ENCODE data around the gene PHF14. TPM values are rescaled to one million over a fixed set of nuclear protein-coding genes. Genes with fewer than 3 reads are reported as not detected.

Gene PHF14
- polyA plus RNA-seq, 3 donors, result 4.8 to 7.4 (median 5.4) TPM

- no peak for DNase-seq
- H2AFZ ChIP-seq (ENCODE audit: insufficient read depth, low read depth, low read length, poor library complexity, severe bottlenecking), result no peak overlapping the region
- no peak overlapping the region for H3K4me3 ChIP-seq (replicated peaks in 1 of 3; ENCODE audit: low read depth in 2 of 3, low read length in 3 of 3)
- peaks cover 20% of the 10 kb centered on the region for H3K79me2 ChIP-seq (ENCODE audit: insufficient read depth, low read length)
- H3K27me3 ChIP-seq (ENCODE audit: control insufficient read depth in 2 of 2, insufficient read depth in 2 of 2, low read length in 2 of 2), result no peaks in the 10 kb centered on the region
- Mint-ChIP-seq H3K4me3 (no peak overlapping the region), H3K9me3 (peaks cover 0 to 1% (median 0%) of the 10 kb centered on the region in 7 donors), H3K27ac (no peak overlapping the region), H3K36me3 (peaks cover 9 to 12% of the 10 kb centered on the region in 2 donors), H3K4me1 (peaks cover 25% of the 10 kb centered on the region), H3K27me3 (ENCODE audit: low read depth in 3 of 3) (peaks cover 0 to 3% (median 3%) of the 10 kb centered on the region in 3 donors)
- TF ChIP-seq CTCF (IDR thresholded peaks at IDR 0.05), result no peak
- WGBS (ENCODE audit: insufficient coverage), result 100% methylated on average over 1 of the region's 5 CpGs
- peaks cover 14 to 18% of the 10 kb centered on the region in 2 donors for H3K4me1 ChIP-seq (ENCODE audit: control insufficient read depth in 1 of 2, insufficient read depth in 2 of 2, low read length in 2 of 2)
- intact Hi-C loops (cut with micrococcal nuclease), result loop anchor here in 1 of 2 donors (2.0 kb wide), 1 partner anchor 31 kb away; a partner anchor contains a TSS
- H3K27ac ChIP-seq (ENCODE audit: low read depth in 1 of 2, low read length in 2 of 2), result no peak overlapping the region
- H3K4me2 ChIP-seq (replicated peaks; ENCODE audit: extremely low read depth, low read length, poor library complexity, severe bottlenecking), result no peak overlapping the region
- H3K9ac ChIP-seq (ENCODE audit: insufficient read depth, low read length, poor library complexity, severe bottlenecking), result no peak overlapping the region
- H4K20me1 ChIP-seq (ENCODE audit: insufficient read depth, low read length), result no peaks in the 10 kb centered on the region
- H3K36me3 ChIP-seq (replicated peaks in 1 of 2; ENCODE audit: control insufficient read depth in 1 of 2, insufficient read depth in 2 of 2, low read length in 2 of 2), result peaks cover 0 to 8% of the 10 kb centered on the region in 2 donors
- H3K9me3 ChIP-seq (replicated peaks in 1 of 2; ENCODE audit: control insufficient read depth in 1 of 2, insufficient read depth in 1 of 2, low read length in 2 of 2), result no peaks in the 10 kb centered on the region
Measured at GRCh38 chr7:10972174-10972573, 1.5 kb upstream of the PHF14 start.

GRCh38 chr7:10973942-10974911 lies 555 bp downstream of the PHF14 start:
- H3K9me3 ChIP-seq (replicated peaks in 1 of 2; ENCODE audit: control insufficient read depth in 1 of 2, insufficient read depth in 1 of 2, low read length in 2 of 2), result no peaks in the 10 kb centered on the region
- DNase-seq, result peak in 2 of 3 donors; percentile 6 to 7
- peak overlapping the region; percentile 99 for H3K4me2 ChIP-seq (replicated peaks; ENCODE audit: extremely low read depth, low read length, poor library complexity, severe bottlenecking)
- H3K79me2 ChIP-seq (ENCODE audit: insufficient read depth, low read length), result peaks cover 32% of the 10 kb centered on the region
- TF ChIP-seq CTCF (IDR thresholded peaks at IDR 0.05), result no peak
- H2AFZ ChIP-seq (ENCODE audit: insufficient read depth, low read depth, low read length, poor library complexity, severe bottlenecking), result peak overlapping the region; percentile 87
- peak overlapping the region; percentile 73 to 83 for H3K27ac ChIP-seq (ENCODE audit: low read depth in 1 of 2, low read length in 2 of 2)
- Mint-ChIP-seq H3K36me3 (peaks cover 14 to 16% of the 10 kb centered on the region in 2 donors), H3K4me3 (peak overlapping the region; percentile 94), H3K27ac (peak overlapping the region; percentile 85 to 93 (median 90)), H3K9me3 (peaks cover 0 to 2% (median 0%) of the 10 kb centered on the region in 7 donors), H3K27me3 (ENCODE audit: low read depth in 3 of 3) (peaks cover 0 to 3% (median 3%) of the 10 kb centered on the region in 3 donors), H3K4me1 (peaks cover 25% of the 10 kb centered on the region)
- no peaks in the 10 kb centered on the region for H4K20me1 ChIP-seq (ENCODE audit: insufficient read depth, low read length)
- intact Hi-C loops (cut with micrococcal nuclease), result loop anchor here in 1 of 2 donors (2.0 kb wide), 1 partner anchor 33 kb away; a partner anchor contains a TSS
- peak overlapping the region; percentile 65 to 81 (median 78) for H3K4me3 ChIP-seq (replicated peaks in 1 of 3; ENCODE audit: low read depth in 2 of 3, low read length in 3 of 3)
- peak overlapping the region; percentile 84 for H3K9ac ChIP-seq (ENCODE audit: insufficient read depth, low read length, poor library complexity, severe bottlenecking)
- H3K36me3 ChIP-seq (replicated peaks in 1 of 2; ENCODE audit: control insufficient read depth in 1 of 2, insufficient read depth in 2 of 2, low read length in 2 of 2), result peaks cover 3 to 12% of the 10 kb centered on the region in 2 donors
- WGBS (ENCODE audit: insufficient coverage), result under 1% methylated on average over 24 of the region's 47 CpGs
- H3K4me1 ChIP-seq (ENCODE audit: control insufficient read depth in 1 of 2, insufficient read depth in 2 of 2, low read length in 2 of 2), result peaks cover 14 to 18% of the 10 kb centered on the region in 2 donors
- H3K27me3 ChIP-seq (ENCODE audit: control insufficient read depth in 2 of 2, insufficient read depth in 2 of 2, low read length in 2 of 2), result no peaks in the 10 kb centered on the region

Measured in CD14-positive monocyte (primary cell).